Right atrium auricular region (tissue), 2 donors: Measurements from ENCODE around the gene TIFAB. TPM values are rescaled to one million over a fixed set of nuclear protein-coding genes. Genes with fewer than 3 reads are reported as not detected.

ENCODE experiments used
- DNase-seq: peaks from one replicate; pipeline ENCODE4 v3.0.0-alpha.2; 2019; ENCODE audit warnings: low spot score
- H3K27ac ChIP-seq, 2 donors: fragments of 200-600 bp; sonication (generic); 1 replicate in 1 of 2; 2 replicates in 1 of 2; pipeline ENCODE4 v1.5.1; 2016 to 2019
- H3K27me3 ChIP-seq, 2 donors: fragments of 200-600 bp; sonication (generic); one replicate each; pipeline versions ENCODE4 v1.5.1 to v1.6.0; 2017 to 2019
- H3K36me3 ChIP-seq: fragments of 200-600 bp; sonication (generic); one replicate; pipeline ENCODE4 v1.5.1; 2016
- H3K4me1 ChIP-seq, 2 donors: fragments of 200-600 bp; sonication (generic); one replicate each; pipeline versions ENCODE4 v1.5.1 to v1.6.0; 2017 to 2019
- H3K4me3 ChIP-seq, 2 donors: fragments of 200-600 bp; sonication (generic); 1 replicate in 1 of 2; 2 replicates in 1 of 2; pipeline ENCODE4 v1.5.1; 2017 to 2019; ENCODE audit warnings: mild to moderate bottlenecking in 1 of 2, moderate library complexity in 1 of 2
- H3K9me3 ChIP-seq, 2 donors: fragments of 200-600 bp; sonication (generic); one replicate each; pipeline ENCODE4 v1.5.1; 2019
- total RNA-seq, 2 donors: library from RNA; depleted of rRNA; stranded (reverse); fragments of >200 nt; gene quantifications; one replicate each; pipeline ENCODE4 v1.1.0, GENCODE V29; 2016
- TF ChIP-seq, protein P1 (sequence below), 2 donors: fragments of 200-600 bp; sonication (generic); IDR thresholded peaks; one replicate each; pipeline ENCODE4 v1.5.1; 2019; ENCODE audit warnings: antibody characterized with exemption in 2 of 2

TIFAB gene
- total RNA-seq, 2 donors from 2014 or later: not detected

DNA sequence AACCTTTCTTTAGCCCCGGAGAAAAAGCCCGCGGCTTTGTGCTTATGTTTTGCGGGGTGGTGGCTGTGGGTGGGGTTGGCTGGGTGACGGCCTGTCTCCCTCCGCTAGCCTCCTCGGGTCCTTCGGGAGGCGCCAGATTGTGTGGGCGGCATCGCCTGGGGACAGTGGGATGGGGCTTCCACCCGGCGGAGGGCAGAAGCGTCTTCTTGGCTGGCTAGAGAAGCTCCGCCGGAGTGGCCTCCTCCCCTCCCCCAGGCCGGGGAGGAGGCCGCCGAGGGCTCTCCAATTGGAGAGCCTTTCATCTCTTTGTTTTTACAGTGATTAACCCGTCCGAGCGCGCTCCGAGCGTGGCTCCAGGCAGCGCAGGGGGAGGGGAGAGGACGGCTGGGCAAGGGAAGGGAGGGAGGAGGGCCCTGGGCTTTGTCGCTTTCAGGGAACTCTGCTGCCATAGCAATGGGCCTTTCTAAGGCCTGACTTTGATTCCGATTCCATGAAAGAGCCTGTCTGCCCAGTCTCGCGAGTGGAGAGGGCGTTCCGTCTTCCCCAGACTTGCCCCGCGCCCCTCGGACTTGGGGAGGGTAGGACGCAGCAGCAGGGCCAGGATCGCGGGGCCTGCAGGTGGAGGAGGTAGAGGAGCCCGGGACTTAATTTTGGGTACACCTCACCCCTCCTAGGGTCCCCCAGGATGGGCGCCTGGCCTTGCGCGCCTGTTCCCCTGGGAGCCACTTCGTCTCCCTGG is 36.7 kb upstream of the TIFAB start:
- Histone ChIP-seq H3K27ac (no peak overlapping the region), H3K4me3 (peak overlapping the region; percentile 25 to 39), H3K4me1 (peaks cover 0 to 25% of the 10 kb centered on the region in 2 donors), H3K36me3 (no peaks in the 10 kb centered on the region), H3K9me3 (no peaks in the 10 kb centered on the region), H3K27me3 (peaks cover 12 to 33% of the 10 kb centered on the region in 2 donors)
- TF ChIP-seq, protein P1, sequence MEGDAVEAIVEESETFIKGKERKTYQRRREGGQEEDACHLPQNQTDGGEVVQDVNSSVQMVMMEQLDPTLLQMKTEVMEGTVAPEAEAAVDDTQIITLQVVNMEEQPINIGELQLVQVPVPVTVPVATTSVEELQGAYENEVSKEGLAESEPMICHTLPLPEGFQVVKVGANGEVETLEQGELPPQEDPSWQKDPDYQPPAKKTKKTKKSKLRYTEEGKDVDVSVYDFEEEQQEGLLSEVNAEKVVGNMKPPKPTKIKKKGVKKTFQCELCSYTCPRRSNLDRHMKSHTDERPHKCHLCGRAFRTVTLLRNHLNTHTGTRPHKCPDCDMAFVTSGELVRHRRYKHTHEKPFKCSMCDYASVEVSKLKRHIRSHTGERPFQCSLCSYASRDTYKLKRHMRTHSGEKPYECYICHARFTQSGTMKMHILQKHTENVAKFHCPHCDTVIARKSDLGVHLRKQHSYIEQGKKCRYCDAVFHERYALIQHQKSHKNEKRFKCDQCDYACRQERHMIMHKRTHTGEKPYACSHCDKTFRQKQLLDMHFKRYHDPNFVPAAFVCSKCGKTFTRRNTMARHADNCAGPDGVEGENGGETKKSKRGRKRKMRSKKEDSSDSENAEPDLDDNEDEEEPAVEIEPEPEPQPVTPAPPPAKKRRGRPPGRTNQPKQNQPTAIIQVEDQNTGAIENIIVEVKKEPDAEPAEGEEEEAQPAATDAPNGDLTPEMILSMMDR (IDR thresholded peaks at IDR 0.05): no peak
- DNase-seq: no peak

DNA sequence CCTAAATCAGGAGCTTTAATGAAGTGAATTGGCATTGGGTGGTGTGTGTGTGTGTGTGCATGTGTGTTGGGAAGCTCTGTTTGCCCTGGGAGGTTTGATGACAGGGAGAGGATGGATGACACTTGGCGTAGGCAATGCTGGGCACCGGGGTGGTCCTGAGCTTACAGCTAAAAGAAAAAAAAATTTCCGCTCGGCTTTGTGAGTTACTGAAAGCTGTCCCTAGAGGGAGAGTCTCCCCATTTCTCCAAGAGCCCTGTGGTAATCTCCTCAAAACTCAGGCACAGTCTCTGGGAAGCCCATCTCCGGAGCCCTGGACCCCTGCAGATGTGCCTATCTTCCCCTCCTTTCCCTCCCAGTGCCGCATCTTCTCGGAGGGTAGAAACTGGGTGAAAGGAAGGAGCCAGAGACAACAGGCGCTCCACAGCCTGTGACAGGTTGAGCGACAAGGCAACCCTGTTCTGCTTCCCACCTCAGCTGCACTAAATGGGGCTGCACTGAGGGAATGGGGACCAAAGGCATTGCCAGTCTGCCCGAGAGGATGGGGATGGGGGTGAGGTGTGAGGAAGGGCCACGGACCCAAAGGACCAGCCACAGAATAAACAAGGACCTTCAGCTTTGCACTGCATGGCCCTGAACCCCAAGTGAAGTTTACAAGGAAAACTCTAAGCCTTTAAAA is 35.8 kb upstream of the TIFAB start:
- H3K27me3 ChIP-seq: peaks cover 12 to 33% of the 10 kb centered on the region in 2 donors
- H3K27ac ChIP-seq: no peak overlapping the region
- H3K4me1 ChIP-seq: peaks cover 0 to 25% of the 10 kb centered on the region in 2 donors
- TF ChIP-seq, protein P1 (IDR thresholded peaks at IDR 0.05): no peak
- DNase-seq: no peak
- no peaks in the 10 kb centered on the region for H3K36me3 ChIP-seq
- no peaks in the 10 kb centered on the region for H3K9me3 ChIP-seq
- no peak overlapping the region for H3K4me3 ChIP-seq

DNA sequence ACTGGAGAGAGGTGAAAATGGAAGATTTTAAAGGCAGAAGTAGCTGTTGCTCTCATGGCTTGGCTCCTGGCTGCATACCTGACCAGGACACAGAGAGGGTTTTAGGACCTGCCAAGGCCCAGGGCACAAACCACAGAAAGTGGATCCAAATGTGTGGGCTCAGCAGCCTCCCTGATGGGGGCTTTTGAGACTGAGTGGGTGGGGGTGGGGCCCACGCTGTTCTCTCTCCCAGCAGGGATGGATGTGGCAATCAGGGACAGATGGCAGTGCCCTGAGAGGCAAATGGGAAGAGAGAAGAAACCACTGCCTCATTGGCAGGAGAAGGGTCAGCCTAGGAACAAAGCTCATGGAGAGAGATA is 34.9 kb upstream of the TIFAB start:
- DNase-seq: no peak
- Histone ChIP-seq H3K27ac (no peak overlapping the region), H3K36me3 (no peaks in the 10 kb centered on the region), H3K27me3 (peaks cover 12 to 33% of the 10 kb centered on the region in 2 donors), H3K4me1 (peaks cover 0 to 25% of the 10 kb centered on the region in 2 donors), H3K9me3 (no peaks in the 10 kb centered on the region), H3K4me3 (no peak overlapping the region)
- TF ChIP-seq, protein P1 (IDR thresholded peaks at IDR 0.05): no peak

DNA sequence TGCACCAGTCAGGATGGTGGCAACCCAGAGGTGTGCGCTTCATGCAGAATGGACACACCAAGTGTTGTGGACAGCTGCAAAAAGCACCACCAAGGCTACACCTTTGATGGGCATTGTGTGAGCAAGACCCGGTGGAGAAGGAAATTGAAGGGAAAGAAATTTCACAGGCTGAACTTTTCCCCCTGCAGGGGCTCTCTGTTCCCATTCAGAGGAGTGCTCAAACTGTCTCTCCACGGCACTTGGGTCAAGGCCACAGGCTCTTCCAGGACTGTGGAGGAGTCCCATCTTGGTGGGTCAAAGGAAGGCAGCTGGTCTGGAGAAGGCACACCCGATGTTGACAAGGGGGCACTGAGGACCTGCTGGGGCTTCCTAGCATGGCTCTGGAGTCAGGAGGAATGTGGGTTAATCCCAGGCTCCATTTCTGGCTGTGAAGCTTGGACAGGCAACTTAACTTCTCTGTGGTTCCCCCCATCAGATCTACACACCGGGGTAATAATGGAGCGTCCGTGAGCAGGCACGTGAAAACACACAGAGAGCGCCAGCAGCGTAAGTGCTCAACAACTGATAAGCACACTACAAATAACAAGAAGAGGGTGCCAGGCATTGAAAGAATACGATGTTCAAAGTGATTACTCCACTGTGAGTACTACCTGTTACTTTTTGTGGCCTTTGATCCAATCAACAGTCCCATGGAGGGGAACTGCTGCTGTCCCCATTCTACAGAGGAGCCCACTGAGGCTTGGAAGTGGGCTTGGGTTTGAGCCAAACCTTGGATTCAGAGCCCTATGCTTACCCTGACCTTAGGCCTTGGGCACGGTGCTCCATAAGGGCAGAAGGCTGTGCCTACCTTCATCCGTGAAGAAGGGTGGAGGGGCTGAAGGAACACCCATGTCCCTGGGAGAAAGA is 34.2 kb upstream of the TIFAB start:
- TF ChIP-seq, protein P1 (IDR thresholded peaks at IDR 0.05): no peak
- no peak for DNase-seq
- Histone ChIP-seq H3K36me3 (no peaks in the 10 kb centered on the region), H3K4me3 (no peak overlapping the region), H3K9me3 (no peaks in the 10 kb centered on the region), H3K27me3 (peaks cover 12 to 33% of the 10 kb centered on the region in 2 donors), H3K4me1 (peaks cover 0 to 25% of the 10 kb centered on the region in 2 donors), H3K27ac (no peak overlapping the region)

DNA sequence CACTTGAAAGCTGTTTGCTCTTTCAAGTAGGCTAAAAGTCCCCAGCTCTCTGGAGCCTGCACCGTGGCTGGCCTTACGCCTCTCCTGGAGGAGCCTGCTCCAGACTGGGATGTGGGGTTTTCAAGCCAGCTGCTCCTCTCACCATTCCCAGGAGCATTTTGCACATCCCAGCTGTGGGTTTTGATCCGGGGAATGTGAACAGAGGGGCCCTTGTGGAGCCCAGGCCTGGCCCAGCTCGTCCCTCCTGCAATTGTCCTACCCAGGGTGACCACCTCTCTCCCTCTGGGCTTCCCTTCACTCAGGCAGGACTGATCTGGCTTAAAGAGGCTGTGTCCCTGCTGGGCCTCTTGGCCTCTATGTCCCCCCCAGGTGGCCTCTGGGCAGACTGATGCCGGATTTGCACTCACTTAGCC is 32.5 kb upstream of the TIFAB start:
- Histone ChIP-seq H3K36me3 (no peaks in the 10 kb centered on the region), H3K4me3 (no peak overlapping the region), H3K27ac (no peak overlapping the region), H3K4me1 (peaks cover 0 to 16% of the 10 kb centered on the region in 2 donors), H3K9me3 (no peaks in the 10 kb centered on the region), H3K27me3 (peaks cover 3 to 19% of the 10 kb centered on the region in 2 donors)
- DNase-seq: no peak
- TF ChIP-seq, protein P1 (IDR thresholded peaks at IDR 0.05): no peak
